Endothelial cell (in vitro differentiated cells): ENCODE measurements around the gene SOBP. TPM values are rescaled to one million over a fixed set of nuclear protein-coding genes. Genes with fewer than 3 reads are reported as not detected.

Experiments used
- DNase-seq: peaks from one replicate; pipeline ENCODE4 v3.0.0; 2021; ENCODE audit warnings: low spot score
- H3K27ac Mint-ChIP-seq: one replicate; pipeline ENCODE4 v1.8.0; 2021; ENCODE audit warnings: mixed read lengths, inconsistent platforms; ENCODE audit not compliant: unreplicated experiment
- H3K27me3 Mint-ChIP-seq: one replicate; pipeline ENCODE4 v1.8.0; 2021; ENCODE audit warnings: mild to moderate bottlenecking, moderate library complexity, mixed read lengths, inconsistent platforms; ENCODE audit not compliant: unreplicated experiment
- H3K36me3 Mint-ChIP-seq: one replicate; pipeline ENCODE4 v1.8.0; 2021; ENCODE audit warnings: mild to moderate bottlenecking, low read depth, mixed read lengths, inconsistent platforms; ENCODE audit not compliant: unreplicated experiment
- H3K4me1 Mint-ChIP-seq: one replicate; pipeline ENCODE4 v1.8.0; 2021; ENCODE audit warnings: mild to moderate bottlenecking, mixed read lengths, inconsistent platforms; ENCODE audit not compliant: unreplicated experiment
- H3K4me3 Mint-ChIP-seq: one replicate; pipeline ENCODE4 v1.8.0; 2021; ENCODE audit warnings: mild to moderate bottlenecking, mixed read lengths, inconsistent platforms; ENCODE audit not compliant: unreplicated experiment
- H3K9me3 Mint-ChIP-seq: one replicate; pipeline ENCODE4 v1.8.0; 2021; ENCODE audit warnings: mixed read lengths, inconsistent platforms; ENCODE audit not compliant: unreplicated experiment
- CTCF ChIP-seq: fragments of 200-600 bp; sonication (generic); IDR thresholded peaks from one replicate; pipeline ENCODE4 v1.5.0; 2021; ENCODE audit warnings: antibody characterized with exemption; ENCODE audit not compliant: unreplicated experiment
- total RNA-seq: library from RNA; stranded (reverse); fragmentation: NEBNext Ultra II Directional; extraction: Animal tissue kit (Norgen Biotek cat#: 25700); gene quantifications from one replicate; pipeline ENCODE4 v1.2.1, GENCODE V29; 2021; ENCODE audit not compliant: unreplicated experiment

SOBP gene
- total RNA-seq, 1 donor from 2014 or later = 1.5 TPM

GRCh38 chr6:107560657-107561056, 70.7 kb downstream of the SOBP start:
- peaks cover 2% of the 10 kb centered on the region for H3K27me3 Mint-ChIP-seq
- no peak overlapping the region for H3K4me3 Mint-ChIP-seq
- H3K27ac Mint-ChIP-seq = no peak overlapping the region
- DNase-seq = no peak
- H3K36me3 Mint-ChIP-seq = no peaks in the 10 kb centered on the region
- H3K4me1 Mint-ChIP-seq = no peaks in the 10 kb centered on the region
- no peaks in the 10 kb centered on the region for H3K9me3 Mint-ChIP-seq
- no peak for TF ChIP-seq CTCF

DNA sequence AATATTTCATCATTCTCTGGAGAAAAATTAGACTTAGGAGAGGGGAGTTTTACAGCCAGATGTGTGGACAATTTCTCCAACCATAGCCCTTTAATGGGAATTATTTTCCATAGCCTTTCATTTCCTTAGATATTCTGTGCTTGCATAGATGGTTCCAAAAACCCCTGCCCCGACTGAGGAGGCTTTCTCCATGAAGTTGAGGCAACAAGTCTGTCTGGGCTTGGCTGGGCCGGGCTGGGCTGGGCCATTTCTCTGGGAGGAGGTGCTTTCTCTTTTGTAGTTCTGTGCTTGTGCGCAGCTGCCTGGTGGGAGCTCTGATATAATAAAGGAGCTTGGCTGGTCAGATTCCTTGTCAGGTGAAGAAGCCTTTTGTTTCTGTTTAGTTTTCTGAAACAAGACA, 71.4 kb downstream of the SOBP start:
- H3K27me3 Mint-ChIP-seq = peaks cover 2% of the 10 kb centered on the region
- no peak for TF ChIP-seq CTCF
- H3K36me3 Mint-ChIP-seq = no peaks in the 10 kb centered on the region
- peaks cover under 1% of the 10 kb centered on the region for H3K4me1 Mint-ChIP-seq
- no peak for DNase-seq
- H3K27ac Mint-ChIP-seq = no peak overlapping the region
- H3K9me3 Mint-ChIP-seq = no peaks in the 10 kb centered on the region
- no peak overlapping the region for H3K4me3 Mint-ChIP-seq

GRCh38 chr6:107563694-107564588, 74.0 kb downstream of the SOBP start:
- no peak for DNase-seq
- Mint-ChIP-seq H3K27me3 (peaks cover 2% of the 10 kb centered on the region), H3K4me1 (peaks cover 7% of the 10 kb centered on the region), H3K4me3 (no peak overlapping the region), H3K9me3 (no peaks in the 10 kb centered on the region), H3K27ac (no peak overlapping the region), H3K36me3 (no peaks in the 10 kb centered on the region)
- no peak for TF ChIP-seq CTCF

DNA sequence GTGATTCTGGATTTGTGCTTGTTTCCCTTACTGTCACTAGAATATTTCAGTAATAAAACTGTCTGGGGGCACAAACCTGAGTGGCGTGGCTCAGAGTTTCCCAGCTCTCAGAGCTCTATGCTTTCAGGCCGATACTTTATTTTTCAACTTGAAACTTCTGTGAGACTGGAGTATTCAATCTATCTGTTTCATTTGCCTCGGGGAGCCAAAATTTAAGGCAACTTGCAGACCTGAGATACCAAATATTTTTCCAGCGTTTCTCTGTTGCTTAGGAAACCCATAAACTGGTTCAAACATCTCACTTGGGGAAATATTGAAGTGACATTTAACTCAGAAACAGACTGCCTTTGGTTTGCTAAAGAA, 74.7 kb downstream of the SOBP start:
- no peak overlapping the region for H3K4me3 Mint-ChIP-seq
- no peak for TF ChIP-seq CTCF
- no peaks in the 10 kb centered on the region for H3K9me3 Mint-ChIP-seq
- peaks cover 2% of the 10 kb centered on the region for H3K27me3 Mint-ChIP-seq
- DNase-seq = no peak
- no peaks in the 10 kb centered on the region for H3K36me3 Mint-ChIP-seq
- no peak overlapping the region for H3K27ac Mint-ChIP-seq
- peaks cover 7% of the 10 kb centered on the region for H3K4me1 Mint-ChIP-seq

- TF ChIP-seq CTCF = no peak
- peaks cover 7% of the 10 kb centered on the region for H3K4me1 Mint-ChIP-seq
- peaks cover 2% of the 10 kb centered on the region for H3K27me3 Mint-ChIP-seq
- no peaks in the 10 kb centered on the region for H3K36me3 Mint-ChIP-seq
- no peak for DNase-seq
- H3K9me3 Mint-ChIP-seq = no peaks in the 10 kb centered on the region
- no peak overlapping the region for H3K27ac Mint-ChIP-seq
- no peak overlapping the region for H3K4me3 Mint-ChIP-seq
Observed at GRCh38 chr6:107565165-107565723, 75.3 kb downstream of the SOBP start.
